ENCODE data around the gene SIPA1L3. TPM values are rescaled to one million over a fixed set of nuclear protein-coding genes. Genes with fewer than 3 reads are reported as not detected.

The SIPA1L3 gene
- total and polyA plus RNA-seq, 2 of the 13 experiments (the other 11 are each of a cell fraction or from before 2014, with no cell fraction given), result 5.5 to 7.7 TPM

- no peak for TF ChIP-seq ERF (CRISPR knock-in tag; IDR thresholded peaks at IDR 0.05)
- TF ChIP-seq TCF12 (IDR thresholded peaks at IDR 0.05), result no peak
- TF ChIP-seq TCF12 (CRISPR knock-in tag; IDR thresholded peaks at IDR 0.05), result no peak
- no peak for TF ChIP-seq GATAD2A (CRISPR knock-in tag; IDR thresholded peaks at IDR 0.05)
- TF ChIP-seq ATF1 (CRISPR knock-in tag; IDR thresholded peaks at IDR 0.05), result no peak
- no peak for TF ChIP-seq MBNL3 (CRISPR knock-in tag; conservative IDR thresholded peaks at IDR 0.05)
- TF ChIP-seq ZNF34 (CRISPR knock-in tag; IDR thresholded peaks at IDR 0.05; ENCODE audit: borderline replicate concordance), result no peak
- no peak for TF ChIP-seq ZNF775 (CRISPR knock-in tag; IDR thresholded peaks at IDR 0.05; ENCODE audit: borderline replicate concordance)
Measured at GRCh38 chr19:37951816-37952210, 44.8 kb downstream of the SIPA1L3 start (continued).

- in situ Hi-C loops (cut with HindIII; ENCODE audit: extremely low pct_ligation_motif_present, low pct_unique_long_range_greater_than_20kb), result no loop called here
- peaks cover 7% of the 10 kb centered on the region for H3K79me2 ChIP-seq (ENCODE audit: insufficient read depth, low read length)
Measured at GRCh38 chr19:37953171-37953917, 46.3 kb downstream of the SIPA1L3 start.

More at GRCh38 chr19:37953171-37953917, 46.3 kb downstream of the SIPA1L3 start:
- no peak for ATAC-seq
- DNase-seq (ENCODE audit: low spot score), result no peak
- no peaks in the 10 kb centered on the region for H3K27me3 ChIP-seq (ENCODE audit: control insufficient read depth in 1 of 2, insufficient read depth in 2 of 2, low read length in 2 of 2)
- no peak overlapping the region for H3K27ac ChIP-seq (ENCODE audit: extremely low read length, insufficient read depth, low read length)
- no peak overlapping the region for H3K4me2 ChIP-seq (ENCODE audit: low read depth, low read length)
- H3K9ac ChIP-seq (ENCODE audit: insufficient read depth, low read depth, low read length), result no peak overlapping the region
- whole genome bisulfite sequencing (ENCODE audit: low lambda C conversion rate), result 96% methylated on average over 11 of the region's 11 CpGs
- ChIA-PET CTCF (ENCODE audit: low intra/inter-chr PET ratio, low total read pairs) (no interaction called here), POLR2A (no interaction called here)
- no peak for FAIRE-seq
- no peaks in the 10 kb centered on the region for H3K36me3 ChIP-seq (replicated peaks in 1 of 2; ENCODE audit: control insufficient read depth in 1 of 2, insufficient read depth in 2 of 2, low read length in 2 of 2)
- H3K4me1 ChIP-seq (ENCODE audit: insufficient read depth, low read length), result peaks cover 21% of the 10 kb centered on the region
- H3K9me3 ChIP-seq (ENCODE audit: low read length), result no peaks in the 10 kb centered on the region
- H4K20me1 ChIP-seq (ENCODE audit: insufficient read depth, low read length), result no peaks in the 10 kb centered on the region; the same call in none of the 2 replicates
- no peak overlapping the region for H2AFZ ChIP-seq (ENCODE audit: low read length)
- no peak overlapping the region for H3K4me3 ChIP-seq (replicated peaks in 1 of 3; ENCODE audit: insufficient read depth in 1 of 3, low read depth in 2 of 3, low read length in 3 of 3)
- BruUV-seq (replicated peaks), result no TSS peak
- no peak for TF ChIP-seq DRAP1 (CRISPR knock-in tag; IDR thresholded peaks at IDR 0.05)
- intact Hi-C loops (cut with micrococcal nuclease; ENCODE audit: unreplicated experiment), result no loop called here
